Hematopoietic multipotent progenitor cell treated with erythropoietin and hydrocortisone succinate and interleukin-3 and kit ligand, for 4 days (in vitro differentiated cells): Measurements from ENCODE around the gene SUPT3H.

Experiments used
- DNase-seq: peaks from one replicate; pipeline ENCODE4 v3.0.0-alpha.2; 2015

SUPT3H gene

DNA sequence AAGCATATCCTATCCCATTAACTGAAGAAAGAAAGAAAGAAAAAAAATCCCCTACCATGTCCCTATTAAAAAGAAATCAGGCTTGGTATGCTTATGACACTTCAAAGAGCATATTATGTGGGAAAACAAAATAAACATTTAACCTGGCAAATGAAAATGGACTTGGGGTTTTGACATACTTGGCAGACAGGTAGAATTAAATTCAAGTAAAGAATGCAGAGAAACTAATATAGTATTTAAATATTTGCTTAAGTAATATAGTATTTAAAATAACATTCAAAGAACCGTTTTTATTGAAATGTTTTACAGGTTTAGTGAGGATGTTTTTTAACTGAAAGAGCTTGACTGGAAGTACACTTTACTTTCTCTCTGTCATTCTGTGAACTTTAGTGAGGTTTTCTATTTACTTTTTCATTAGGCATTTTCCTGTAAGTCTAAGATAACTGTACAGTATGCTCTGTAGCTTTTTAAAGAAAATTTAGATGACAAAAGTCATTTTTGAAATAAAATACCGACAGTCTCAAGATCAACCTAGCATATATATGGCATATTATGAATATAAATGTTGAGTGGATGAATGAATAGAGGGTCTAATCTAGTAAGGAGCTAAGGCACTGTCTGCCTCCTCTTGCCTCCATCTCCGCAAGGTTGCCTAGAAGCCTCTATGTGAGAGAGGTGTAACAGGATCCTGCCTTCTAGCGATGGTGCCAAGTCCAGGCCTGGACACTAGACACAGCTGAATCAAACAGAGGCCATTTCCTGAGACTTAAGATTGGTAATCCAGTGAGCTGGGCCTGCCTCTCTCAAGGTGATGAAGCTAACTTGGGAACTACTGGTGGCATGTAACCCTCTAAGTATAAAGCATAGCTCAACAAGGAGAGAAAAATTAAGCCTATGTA lies 394.0 kb downstream of the SUPT3H start:
- DNase-seq: no peak

GRCh38 chr6:44980841-44981240 lies 396.9 kb downstream of the SUPT3H start:
- no peak for DNase-seq

DNA sequence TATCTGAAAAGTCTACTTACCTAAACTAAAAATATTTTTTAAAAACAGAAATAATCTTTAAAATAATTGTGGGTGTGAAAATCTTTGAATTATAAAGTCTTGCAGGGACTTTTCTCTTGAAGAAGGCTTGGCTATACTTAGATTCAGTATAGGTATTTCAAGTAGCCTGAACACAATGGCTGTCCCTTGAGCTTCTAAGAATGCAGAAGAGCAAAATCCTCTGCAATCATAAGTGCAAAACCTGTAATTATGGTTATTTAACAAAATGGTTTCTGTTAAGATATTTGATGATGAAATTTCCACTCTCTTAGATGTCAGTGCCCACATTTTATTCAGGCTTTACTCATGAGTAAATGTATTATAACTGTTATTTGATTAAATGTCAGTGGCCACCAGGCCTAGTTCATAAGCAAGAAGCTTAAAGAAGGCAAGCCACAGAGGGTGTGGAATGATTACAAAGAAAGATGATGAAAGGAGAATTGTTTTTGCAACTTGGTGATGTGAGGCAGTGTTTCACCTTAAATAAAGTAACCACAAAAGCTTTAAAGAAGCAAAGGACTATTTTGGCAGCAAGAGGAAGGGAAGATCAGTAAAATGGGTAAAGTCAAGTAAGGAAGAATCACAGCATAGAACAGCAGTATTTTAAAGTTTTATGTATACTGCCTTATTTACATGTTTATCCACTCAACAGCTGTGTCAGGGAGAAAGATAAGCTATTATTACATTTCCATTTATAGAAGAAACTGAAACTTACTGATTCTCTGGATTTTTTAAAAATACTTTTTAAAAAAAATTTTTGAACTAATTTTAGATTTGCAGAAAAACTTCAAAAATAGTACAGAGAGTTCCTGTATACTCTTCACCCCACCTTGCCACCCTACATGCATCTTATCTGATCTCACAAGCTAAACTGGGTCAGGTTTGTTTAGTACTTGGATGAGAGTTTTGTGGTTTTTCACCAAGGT lies 400.8 kb downstream of the SUPT3H start:
- peak; percentile 4 for DNase-seq

- no peak for DNase-seq
Measured at GRCh38 chr6:44974511-44974910, 403.2 kb downstream of the SUPT3H start.

DNA sequence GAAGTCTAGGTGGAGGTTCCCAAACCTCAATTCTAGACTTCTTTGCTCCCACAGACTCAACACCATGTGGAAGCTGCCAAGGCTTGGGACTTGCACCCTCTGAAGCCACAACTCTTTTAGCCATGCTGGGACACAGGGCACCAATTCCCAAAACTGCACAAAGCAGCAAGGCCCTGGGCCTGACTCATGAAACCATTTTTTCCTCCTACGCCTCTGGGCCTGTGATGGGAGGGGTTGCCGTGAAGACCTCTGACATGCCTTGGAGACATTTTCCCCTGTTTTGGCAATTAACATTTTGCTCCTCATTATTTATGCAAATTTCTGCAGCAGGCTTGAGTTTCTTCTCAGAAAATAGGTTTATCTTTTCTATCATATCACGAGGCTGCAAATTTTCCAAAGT lies 405.0 kb downstream of the SUPT3H start:
- DNase-seq: no peak

DNA sequence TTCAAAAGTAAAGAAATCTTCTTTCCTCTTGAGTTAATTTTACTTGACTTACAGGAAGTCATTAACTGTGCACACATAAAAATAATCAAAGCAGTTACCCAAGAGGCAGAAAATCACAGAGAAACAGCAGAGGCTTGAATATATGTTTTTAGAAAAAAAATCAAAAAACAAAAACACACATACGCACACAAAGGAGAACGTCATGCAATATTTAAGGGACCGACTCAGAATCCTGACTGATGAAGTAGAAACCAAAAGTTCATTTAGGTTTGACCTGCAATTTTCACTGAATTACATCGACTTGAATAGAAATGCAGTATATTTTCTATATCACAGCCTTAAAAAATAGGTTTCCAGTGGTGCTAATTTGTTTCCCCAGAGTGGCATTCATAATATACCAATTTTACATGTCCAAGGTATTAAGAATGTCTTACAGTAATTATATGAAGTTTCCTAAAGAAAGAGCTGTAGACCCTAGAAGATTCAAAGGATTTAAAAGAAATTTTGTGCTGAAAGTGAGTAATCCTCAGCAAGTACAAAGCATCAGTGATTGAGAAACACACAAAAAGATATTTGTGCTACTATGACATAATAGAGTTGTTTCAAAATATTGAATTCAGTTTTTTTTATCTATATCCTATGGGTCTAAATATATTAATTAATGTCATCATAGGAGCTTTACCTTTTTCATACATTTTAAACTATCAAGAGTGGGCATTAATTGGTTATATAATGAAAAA lies 408.1 kb downstream of the SUPT3H start:
- DNase-seq: no peak

- DNase-seq: no peak
Measured at GRCh38 chr6:44967481-44967880, 410.3 kb downstream of the SUPT3H start.

DNA sequence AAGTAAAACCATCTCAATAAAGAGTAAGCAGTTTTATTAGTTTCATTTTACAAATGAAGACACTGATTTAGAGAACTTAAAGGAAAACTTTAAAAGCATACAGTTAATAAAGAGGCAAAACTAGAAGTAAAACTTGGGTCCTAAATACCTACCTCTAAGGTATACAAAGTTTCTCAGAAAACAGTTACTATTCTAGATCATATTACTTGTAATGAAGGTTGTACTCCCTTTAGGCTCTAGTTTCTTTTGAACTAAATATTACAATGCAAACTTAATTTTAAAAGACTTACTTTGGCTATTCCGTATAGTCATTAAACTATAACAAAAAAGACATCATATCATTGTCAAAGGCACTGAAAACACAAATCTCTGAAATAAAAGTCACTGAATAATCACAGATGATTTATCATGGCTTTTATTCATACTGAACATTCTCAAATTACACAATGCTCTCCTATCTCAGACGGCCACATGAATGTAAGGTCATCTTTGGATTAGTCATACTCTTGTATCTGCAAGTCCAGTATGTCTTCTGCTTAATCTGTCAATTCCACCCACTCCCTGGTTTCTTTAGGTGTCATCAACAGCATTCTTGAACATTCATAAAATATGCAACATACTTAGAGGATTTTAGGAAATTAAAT lies 411.2 kb downstream of the SUPT3H start:
- DNase-seq: peak; percentile 87

GRCh38 chr6:44965708-44966107 lies 412.0 kb downstream of the SUPT3H start:
- no peak for DNase-seq

GRCh38 chr6:44960898-44961297 lies 416.8 kb downstream of the SUPT3H start:
- DNase-seq: no peak

DNA sequence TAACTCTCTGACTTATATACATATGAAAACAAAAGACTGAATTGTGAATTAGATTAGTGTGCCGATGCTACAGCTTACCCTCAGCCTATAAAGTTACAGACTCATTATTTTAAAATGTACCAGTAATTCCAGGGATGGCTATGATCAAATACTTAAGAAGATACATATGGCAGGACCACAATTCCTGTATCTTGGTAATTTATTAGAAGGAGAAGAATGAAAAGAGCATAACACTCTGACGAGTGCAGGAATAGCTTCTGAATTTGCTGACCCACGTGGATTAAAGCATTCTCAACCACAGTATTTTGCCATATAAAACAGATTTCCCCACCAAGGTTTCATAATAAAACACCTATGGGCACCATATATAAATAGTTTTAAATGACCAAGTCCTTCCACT lies 418.1 kb downstream of the SUPT3H start:
- no peak for DNase-seq

GRCh38 chr6:44957156-44957555 lies 420.6 kb downstream of the SUPT3H start:
- DNase-seq: no peak

DNA sequence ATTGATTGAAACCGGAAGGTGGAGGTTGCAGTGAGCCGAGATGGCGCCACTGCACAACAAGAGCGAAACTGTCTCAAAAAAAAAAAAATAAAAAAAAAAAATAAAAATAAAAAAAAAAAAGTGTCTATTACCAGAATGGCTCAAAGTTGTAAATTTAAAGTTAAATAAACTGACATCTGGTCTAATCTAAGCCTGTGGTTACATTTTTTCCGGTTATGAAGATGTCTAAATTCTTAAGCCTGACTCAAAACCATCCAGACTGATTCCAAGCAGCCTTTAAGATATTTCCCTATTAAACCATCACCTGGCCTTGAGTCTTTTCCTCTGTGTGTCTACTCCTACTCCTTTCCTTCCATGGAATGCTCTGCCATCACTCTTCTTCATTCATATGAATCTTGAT lies 421.3 kb downstream of the SUPT3H start:
- DNase-seq: peak; percentile 41

GRCh38 chr6:44955145-44955544 lies 422.6 kb downstream of the SUPT3H start:
- DNase-seq: no peak

DNA sequence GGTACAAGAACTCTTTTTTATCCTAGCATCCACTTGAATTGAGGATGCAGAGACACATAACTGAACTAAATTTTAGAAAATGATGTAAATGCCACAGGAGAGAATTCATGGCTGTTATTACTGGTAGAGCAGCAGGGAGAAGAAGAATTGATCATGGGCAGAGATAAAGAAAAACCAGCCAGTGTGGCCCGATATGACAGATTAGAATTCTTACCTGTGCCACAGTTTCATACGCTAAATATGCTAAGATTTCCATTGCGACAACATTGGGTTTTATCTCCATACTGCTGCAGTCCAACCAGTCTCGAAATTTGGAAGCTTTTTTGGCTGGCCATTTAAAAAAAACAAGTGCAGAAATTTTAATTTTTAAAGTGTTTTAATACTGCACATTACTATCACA lies 423.5 kb downstream of the SUPT3H start:
- DNase-seq: no peak

DNA sequence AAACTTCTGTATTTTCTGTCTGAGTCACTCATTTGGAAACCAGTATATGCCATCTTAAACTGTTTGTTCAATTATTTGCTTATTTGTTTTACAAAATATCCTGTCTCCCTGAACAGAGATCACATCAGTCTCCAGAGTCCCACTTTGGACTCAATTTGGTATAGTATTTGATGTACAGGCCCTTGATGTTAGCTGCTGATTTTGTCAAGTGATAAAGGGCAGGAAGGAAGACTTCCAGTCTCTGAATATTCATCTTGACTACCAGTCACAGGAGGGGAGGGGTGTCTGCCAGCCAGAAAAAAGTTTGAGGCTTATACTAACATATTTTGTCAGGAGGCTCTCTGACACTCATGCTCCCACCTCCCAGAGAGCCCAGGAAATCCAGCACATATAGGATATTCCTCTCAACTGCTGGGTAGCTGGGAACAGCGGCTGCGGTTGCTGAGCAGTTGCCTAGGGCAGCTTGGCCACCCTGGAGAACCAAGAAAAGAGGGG lies 426.4 kb downstream of the SUPT3H start:
- no peak for DNase-seq

GRCh38 chr6:44949596-44950201 lies 428.0 kb downstream of the SUPT3H start:
- no peak for DNase-seq

- DNase-seq: no peak
Measured at GRCh38 chr6:44943541-44943940, 434.2 kb downstream of the SUPT3H start.

- DNase-seq: no peak
Measured at GRCh38 chr6:44942798-44943197, 434.9 kb downstream of the SUPT3H start.

GRCh38 chr6:44942201-44942600 lies 435.5 kb downstream of the SUPT3H start:
- DNase-seq: no peak

GRCh38 chr6:44940367-44940766 lies 437.4 kb downstream of the SUPT3H start:
- no peak for DNase-seq
